ENCODE data around the gene MAGIX. TPM values are rescaled to one million over a fixed set of nuclear protein-coding genes. Genes with fewer than 3 reads are reported as not detected.

MAGIX gene
- polyA plus RNA-seq, 1 of the 3 experiments (the other 2 are of a cell fraction): 1.1 TPM

DNA sequence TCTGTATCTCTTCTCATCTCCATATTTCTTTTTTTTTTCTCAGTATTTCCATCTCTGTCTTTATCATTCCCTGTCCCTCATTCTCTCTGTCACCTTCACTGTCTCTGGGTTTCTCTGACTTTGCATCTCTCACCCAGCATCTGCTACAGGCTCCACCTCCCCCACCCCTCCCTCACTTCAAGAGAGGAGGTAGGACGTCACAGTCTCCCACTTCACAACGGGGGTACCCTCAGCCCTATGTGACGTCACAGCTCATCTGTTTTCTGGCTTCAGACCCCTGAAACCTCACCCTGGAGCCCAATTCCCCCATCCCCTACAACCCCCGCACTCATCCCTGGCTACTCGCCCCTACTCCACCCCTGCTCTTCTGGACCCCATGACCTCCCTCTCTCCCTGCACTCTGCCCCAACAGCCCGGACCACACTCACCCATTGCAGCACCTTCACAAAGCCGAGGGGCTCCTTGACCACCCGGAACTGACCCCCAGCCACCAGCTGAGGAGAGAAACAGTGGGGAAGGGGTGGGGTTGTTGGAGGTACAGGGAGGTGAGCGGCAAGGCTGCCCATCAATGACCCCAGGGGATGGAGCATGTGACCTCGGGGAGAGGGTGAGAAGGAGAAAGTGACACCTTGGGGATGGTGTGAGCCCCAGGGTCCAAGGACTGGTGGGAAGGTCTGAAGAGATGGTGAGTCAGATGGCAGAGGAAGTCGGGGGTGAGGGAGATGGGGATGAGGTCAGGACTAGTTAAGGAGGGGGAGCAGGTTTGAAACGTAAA, 36.2 kb downstream of the MAGIX start:
- Histone ChIP-seq H4K20me1 (ENCODE audit: insufficient read depth) (no peaks in the 10 kb centered on the region), H3K4me3 (ENCODE audit: low read depth in 2 of 2, low read length in 1 of 2) (peak overlapping the region in 1 of 2 experiments; percentile 42; a peak in 1 of 4 replicates), H3K4me1 (ENCODE audit: control insufficient read depth in 1 of 2, insufficient read depth in 2 of 2, low read depth in 1 of 2, low read length in 1 of 2) (no peaks in the 10 kb centered on the region; a peak in 1 of 4 replicates), H3K79me2 (ENCODE audit: insufficient read depth) (no peaks in the 10 kb centered on the region), H3K9me2 (no peaks in the 10 kb centered on the region), H3K4me2 (no peak overlapping the region), H3K27ac (ENCODE audit: low read depth in 2 of 2, low read length in 1 of 2) (no peak overlapping the region), H3K9me3 (no peaks in the 10 kb centered on the region), H3F3A (replicated peaks; ENCODE audit: insufficient read depth) (no peaks in the 10 kb centered on the region), H2AFZ (ENCODE audit: low read depth) (no peak overlapping the region), H3K27me3 (ENCODE audit: insufficient read depth) (peaks cover 10% of the 10 kb centered on the region; the same call in 1 of the 2 replicates), H3K9ac (no peak overlapping the region), H3K36me3 (replicated peaks in 1 of 2; ENCODE audit: control insufficient read depth in 1 of 2, insufficient read depth in 2 of 2, low read length in 1 of 2) (no peaks in the 10 kb centered on the region)
- ChIA-PET CTCF (no interaction called here), POLR2A (no interaction called here)
- 10% methylated on average over 12 of the region's 12 CpGs for WGBS (ENCODE audit: low lambda C conversion rate)
- TF ChIP-seq EP300 (IDR thresholded peaks at IDR 0.05; ENCODE audit: borderline replicate concordance in 1 of 2, low read depth in 1 of 2, low read length in 1 of 2) (no peak), RXRA (IDR thresholded peaks at IDR 0.05; ENCODE audit: borderline replicate concordance, low read depth) (no peak), EZH2phosphoT487 (IDR thresholded peaks at IDR 0.05; ENCODE audit: borderline replicate concordance, low read depth) (no peak), JUND (IDR thresholded peaks at IDR 0.05) (no peak), ELF1 (IDR thresholded peaks at IDR 0.05) (no peak), MXI1 (IDR thresholded peaks at IDR 0.05; ENCODE audit: low read depth, low read length) (no peak), TEAD4 (IDR thresholded peaks at IDR 0.05; ENCODE audit: borderline replicate concordance, insufficient read depth) (no peak), POLR2AphosphoS5 (IDR thresholded peaks at IDR 0.05; ENCODE audit: low read depth, low read length) (no peak), RFX5 (IDR thresholded peaks at IDR 0.05; ENCODE audit: low read length) (no peak), GATA2 (CRISPR knock-in tag; IDR thresholded peaks at IDR 0.05) (no peak), CHD2 (IDR thresholded peaks at IDR 0.05; ENCODE audit: low read length, partially characterized antibody) (no peak), NRF1 (IDR thresholded peaks at IDR 0.05; ENCODE audit: low read depth, low read length) (no peak)
- TF ChIP-seq, protein P1, sequence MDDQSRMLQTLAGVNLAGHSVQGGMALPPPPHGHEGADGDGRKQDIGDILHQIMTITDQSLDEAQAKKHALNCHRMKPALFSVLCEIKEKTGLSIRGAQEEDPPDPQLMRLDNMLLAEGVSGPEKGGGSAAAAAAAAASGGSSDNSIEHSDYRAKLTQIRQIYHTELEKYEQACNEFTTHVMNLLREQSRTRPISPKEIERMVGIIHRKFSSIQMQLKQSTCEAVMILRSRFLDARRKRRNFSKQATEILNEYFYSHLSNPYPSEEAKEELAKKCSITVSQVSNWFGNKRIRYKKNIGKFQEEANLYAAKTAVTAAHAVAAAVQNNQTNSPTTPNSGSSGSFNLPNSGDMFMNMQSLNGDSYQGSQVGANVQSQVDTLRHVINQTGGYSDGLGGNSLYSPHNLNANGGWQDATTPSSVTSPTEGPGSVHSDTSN (IDR thresholded peaks at IDR 0.05): no peak
- TF ChIP-seq, protein P2, sequence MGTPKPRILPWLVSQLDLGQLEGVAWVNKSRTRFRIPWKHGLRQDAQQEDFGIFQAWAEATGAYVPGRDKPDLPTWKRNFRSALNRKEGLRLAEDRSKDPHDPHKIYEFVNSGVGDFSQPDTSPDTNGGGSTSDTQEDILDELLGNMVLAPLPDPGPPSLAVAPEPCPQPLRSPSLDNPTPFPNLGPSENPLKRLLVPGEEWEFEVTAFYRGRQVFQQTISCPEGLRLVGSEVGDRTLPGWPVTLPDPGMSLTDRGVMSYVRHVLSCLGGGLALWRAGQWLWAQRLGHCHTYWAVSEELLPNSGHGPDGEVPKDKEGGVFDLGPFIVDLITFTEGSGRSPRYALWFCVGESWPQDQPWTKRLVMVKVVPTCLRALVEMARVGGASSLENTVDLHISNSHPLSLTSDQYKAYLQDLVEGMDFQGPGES (IDR thresholded peaks at IDR 0.05; ENCODE audit: low read depth, low read length): no peak
- TF ChIP-seq, protein P3, sequence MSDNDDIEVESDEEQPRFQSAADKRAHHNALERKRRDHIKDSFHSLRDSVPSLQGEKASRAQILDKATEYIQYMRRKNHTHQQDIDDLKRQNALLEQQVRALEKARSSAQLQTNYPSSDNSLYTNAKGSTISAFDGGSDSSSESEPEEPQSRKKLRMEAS (IDR thresholded peaks at IDR 0.05; ENCODE audit: low read depth): no peak
- no peak for DNase-seq

DNA sequence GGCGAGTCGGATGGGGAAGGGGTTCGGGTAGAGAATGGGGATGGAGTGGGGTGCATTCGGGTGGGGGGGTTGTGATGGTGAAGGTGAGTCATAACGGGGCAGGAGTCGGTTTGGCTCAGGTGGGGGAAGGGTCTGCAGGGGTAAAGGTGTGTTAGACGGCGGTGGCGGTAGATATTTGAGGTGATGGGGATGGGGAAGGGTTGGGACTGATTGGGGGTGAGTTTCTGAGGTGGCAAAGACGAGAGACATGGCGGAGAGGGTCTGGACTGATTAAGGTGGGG, 36.7 kb downstream of the MAGIX start:
- POLR2A ChIA-PET: no interaction called here
- TF ChIP-seq, protein P4, sequence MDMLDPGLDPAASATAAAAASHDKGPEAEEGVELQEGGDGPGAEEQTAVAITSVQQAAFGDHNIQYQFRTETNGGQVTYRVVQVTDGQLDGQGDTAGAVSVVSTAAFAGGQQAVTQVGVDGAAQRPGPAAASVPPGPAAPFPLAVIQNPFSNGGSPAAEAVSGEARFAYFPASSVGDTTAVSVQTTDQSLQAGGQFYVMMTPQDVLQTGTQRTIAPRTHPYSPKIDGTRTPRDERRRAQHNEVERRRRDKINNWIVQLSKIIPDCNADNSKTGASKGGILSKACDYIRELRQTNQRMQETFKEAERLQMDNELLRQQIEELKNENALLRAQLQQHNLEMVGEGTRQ (IDR thresholded peaks at IDR 0.05; ENCODE audit: borderline replicate concordance, low read depth, low read length): no peak
- no peak for TF ChIP-seq GATA2 (CRISPR knock-in tag; IDR thresholded peaks at IDR 0.05)
- TF ChIP-seq GABPA (IDR thresholded peaks at IDR 0.05; ENCODE audit: low read depth): no peak
- no peak for TF ChIP-seq YY1 (IDR thresholded peaks at IDR 0.05; ENCODE audit: low read depth)
- no peak for TF ChIP-seq NFIC (IDR thresholded peaks at IDR 0.05; ENCODE audit: borderline replicate concordance)
- TF ChIP-seq TAF1 (IDR thresholded peaks at IDR 0.05; ENCODE audit: borderline replicate concordance, low read depth, low read length): no peak
- TF ChIP-seq, protein P2 (IDR thresholded peaks at IDR 0.05; ENCODE audit: low read depth, low read length): no peak
- no peak for TF ChIP-seq POLR2AphosphoS5 (IDR thresholded peaks at IDR 0.05; ENCODE audit: low read depth, low read length)
- TF ChIP-seq, protein P5, sequence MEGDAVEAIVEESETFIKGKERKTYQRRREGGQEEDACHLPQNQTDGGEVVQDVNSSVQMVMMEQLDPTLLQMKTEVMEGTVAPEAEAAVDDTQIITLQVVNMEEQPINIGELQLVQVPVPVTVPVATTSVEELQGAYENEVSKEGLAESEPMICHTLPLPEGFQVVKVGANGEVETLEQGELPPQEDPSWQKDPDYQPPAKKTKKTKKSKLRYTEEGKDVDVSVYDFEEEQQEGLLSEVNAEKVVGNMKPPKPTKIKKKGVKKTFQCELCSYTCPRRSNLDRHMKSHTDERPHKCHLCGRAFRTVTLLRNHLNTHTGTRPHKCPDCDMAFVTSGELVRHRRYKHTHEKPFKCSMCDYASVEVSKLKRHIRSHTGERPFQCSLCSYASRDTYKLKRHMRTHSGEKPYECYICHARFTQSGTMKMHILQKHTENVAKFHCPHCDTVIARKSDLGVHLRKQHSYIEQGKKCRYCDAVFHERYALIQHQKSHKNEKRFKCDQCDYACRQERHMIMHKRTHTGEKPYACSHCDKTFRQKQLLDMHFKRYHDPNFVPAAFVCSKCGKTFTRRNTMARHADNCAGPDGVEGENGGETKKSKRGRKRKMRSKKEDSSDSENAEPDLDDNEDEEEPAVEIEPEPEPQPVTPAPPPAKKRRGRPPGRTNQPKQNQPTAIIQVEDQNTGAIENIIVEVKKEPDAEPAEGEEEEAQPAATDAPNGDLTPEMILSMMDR (IDR thresholded peaks at IDR 0.05): no peak
- no peak for TF ChIP-seq RXRA (IDR thresholded peaks at IDR 0.05; ENCODE audit: borderline replicate concordance, low read depth)
- no peak for TF ChIP-seq EP300 (IDR thresholded peaks at IDR 0.05; ENCODE audit: borderline replicate concordance in 1 of 2, low read depth in 1 of 2, low read length in 1 of 2)

More for the DNA sequence above, 36.7 kb downstream of the MAGIX start:
- Histone ChIP-seq H2AFZ (ENCODE audit: low read depth) (no peak overlapping the region), H3K4me2 (no peak overlapping the region), H3K4me3 (ENCODE audit: low read depth in 2 of 2, low read length in 1 of 2) (peak overlapping the region in 1 of 2 experiments; percentile 42; a peak in 2 of 4 replicates), H3F3A (replicated peaks; ENCODE audit: insufficient read depth) (no peaks in the 10 kb centered on the region), H3K27ac (ENCODE audit: low read depth in 2 of 2, low read length in 1 of 2) (no peak overlapping the region), H3K79me2 (ENCODE audit: insufficient read depth) (no peaks in the 10 kb centered on the region), H3K9me2 (no peaks in the 10 kb centered on the region), H4K20me1 (ENCODE audit: insufficient read depth) (no peaks in the 10 kb centered on the region), H3K36me3 (replicated peaks in 1 of 2; ENCODE audit: control insufficient read depth in 1 of 2, insufficient read depth in 2 of 2, low read length in 1 of 2) (no peaks in the 10 kb centered on the region), H3K27me3 (ENCODE audit: insufficient read depth) (peaks cover 16% of the 10 kb centered on the region; the same call in 1 of the 2 replicates), H3K9ac (no peak overlapping the region), H3K9me3 (no peaks in the 10 kb centered on the region), H3K4me1 (ENCODE audit: control insufficient read depth in 1 of 2, insufficient read depth in 2 of 2, low read depth in 1 of 2, low read length in 1 of 2) (no peaks in the 10 kb centered on the region; a peak in 1 of 4 replicates)
- DNase-seq: no peak
- WGBS (ENCODE audit: low lambda C conversion rate): 4% methylated on average over 11 of the region's 11 CpGs
- CTCF ChIA-PET: no interaction called here

Data from SK-N-SH (cell line).